PC-9 (cell line): ENCODE data around the gene PTPN23. TPM values are rescaled to one million over a fixed set of nuclear protein-coding genes. Genes with fewer than 3 reads are reported as not detected.

Experiments used
- BruUV-seq: library from RNA; stranded (reverse); fragments of 400-500 nt; replicated peaks from 2 replicates; lab custom pipeline; 2021; lab: Mats Ljungman, UMichigan
- CTCF ChIA-PET: fragments of 300-600 bp; sonication (Branson Sonifier 250); formaldehyde crosslinking; loops from one replicate; lab custom pipeline; 2022; ENCODE audit warnings: antibody characterized with exemption; lab: Charles Lee
- POLR2A ChIA-PET: fragments of 300-600 bp; sonication (Branson Sonifier 250); formaldehyde crosslinking; loops from one replicate; lab custom pipeline; 2022; ENCODE audit warnings: antibody characterized with exemption; ENCODE audit not compliant: unreplicated experiment; lab: Charles Lee
- DNase-seq, 2 experiments: peaks; one replicate each; pipeline versions ENCODE4 v3.0.0 to v3.0.0-alpha.2; 2015 to 2022; ENCODE audit warnings: mixed read lengths in 1 of 2
- H2AFZ ChIP-seq: fragments of 200-600 bp; sonication (generic); 2 replicates; pipeline ENCODE4 v1.8.1; 2017; ENCODE audit warnings: antibody characterized with exemption
- H3F3A ChIP-seq: fragments of 200-600 bp; sonication (generic); 2 replicates; pipeline ENCODE4 v1.8.1; 2017; ENCODE audit warnings: antibody characterized with exemption, mild to moderate bottlenecking, low read depth; ENCODE audit not compliant: insufficient read depth
- H3K27ac ChIP-seq: fragments of 200-600 bp; sonication (generic); 2 replicates; pipeline ENCODE4 v1.6.1; 2016; ENCODE audit warnings: mixed run types
- H3K27me3 ChIP-seq: fragments of 200-600 bp; sonication (generic); 2 replicates; pipeline ENCODE4 v1.6.1; 2016; ENCODE audit warnings: low read depth, mixed run types; ENCODE audit not compliant: insufficient read depth
- H3K36me3 ChIP-seq: fragments of 200-600 bp; sonication (generic); 2 replicates; pipeline ENCODE4 v1.6.1; 2016; ENCODE audit warnings: low read depth, mixed run types
- H3K4me1 ChIP-seq: fragments of 200-600 bp; sonication (generic); replicated peaks from 2 replicates; pipeline ENCODE4 v1.6.1; 2016; ENCODE audit warnings: mixed run types; ENCODE audit not compliant: insufficient read depth
- H3K4me2 ChIP-seq: fragments of 200-600 bp; sonication (generic); 2 replicates; pipeline ENCODE4 v1.6.1; 2017; ENCODE audit warnings: mixed run types
- H3K4me3 ChIP-seq: fragments of 200-600 bp; sonication (generic); 2 replicates; pipeline ENCODE4 v1.6.1; 2016; ENCODE audit warnings: mixed run types
- H3K79me2 ChIP-seq: fragments of 200-600 bp; sonication (generic); 2 replicates; pipeline ENCODE4 v1.6.1; 2017; ENCODE audit warnings: low read depth, mixed run types
- H3K9me2 ChIP-seq: fragments of 200-600 bp; sonication (generic); 2 replicates; pipeline ENCODE4 v1.8.1; 2017; ENCODE audit warnings: mild to moderate bottlenecking; ENCODE audit not compliant: insufficient read depth
- H3K9me3 ChIP-seq: fragments of 200-600 bp; sonication (generic); 2 replicates; pipeline ENCODE4 v1.8.1; 2016; ENCODE audit warnings: low read depth; ENCODE audit not compliant: insufficient read depth
- H4K20me1 ChIP-seq: fragments of 200-600 bp; sonication (generic); 2 replicates; pipeline ENCODE4 v1.8.1; 2017; ENCODE audit not compliant: insufficient read depth
- EZH2 ChIP-seq: fragments of 200-600 bp; sonication (generic); IDR thresholded peaks from 2 replicates; pipeline ENCODE4 v1.8.0; 2017; ENCODE audit warnings: antibody characterized with exemption, low read depth
- intact Hi-C: fragments of 100-400 bp; cut with micrococcal nuclease; formaldehyde crosslinking; loops from one replicate; pipeline ENCODE4 v1.10.0; 2022; ENCODE audit not compliant: unreplicated experiment
- total RNA-seq: library from RNA; stranded (reverse); gene quantifications from 2 replicates; pipeline ENCODE4 v1.2.3, GENCODE V29; 2021
- TF ChIP-seq, protein P1 (sequence below): fragments of 200-600 bp; sonication (generic); conservative IDR thresholded peaks from 2 replicates; pipeline ENCODE4 v1.6.1; 2017; ENCODE audit warnings: mixed run types, antibody characterized with exemption, mild to moderate bottlenecking, moderate library complexity

The PTPN23 gene
- total RNA-seq, 1 experiment from 2014 or later = 38.9 TPM

DNA sequence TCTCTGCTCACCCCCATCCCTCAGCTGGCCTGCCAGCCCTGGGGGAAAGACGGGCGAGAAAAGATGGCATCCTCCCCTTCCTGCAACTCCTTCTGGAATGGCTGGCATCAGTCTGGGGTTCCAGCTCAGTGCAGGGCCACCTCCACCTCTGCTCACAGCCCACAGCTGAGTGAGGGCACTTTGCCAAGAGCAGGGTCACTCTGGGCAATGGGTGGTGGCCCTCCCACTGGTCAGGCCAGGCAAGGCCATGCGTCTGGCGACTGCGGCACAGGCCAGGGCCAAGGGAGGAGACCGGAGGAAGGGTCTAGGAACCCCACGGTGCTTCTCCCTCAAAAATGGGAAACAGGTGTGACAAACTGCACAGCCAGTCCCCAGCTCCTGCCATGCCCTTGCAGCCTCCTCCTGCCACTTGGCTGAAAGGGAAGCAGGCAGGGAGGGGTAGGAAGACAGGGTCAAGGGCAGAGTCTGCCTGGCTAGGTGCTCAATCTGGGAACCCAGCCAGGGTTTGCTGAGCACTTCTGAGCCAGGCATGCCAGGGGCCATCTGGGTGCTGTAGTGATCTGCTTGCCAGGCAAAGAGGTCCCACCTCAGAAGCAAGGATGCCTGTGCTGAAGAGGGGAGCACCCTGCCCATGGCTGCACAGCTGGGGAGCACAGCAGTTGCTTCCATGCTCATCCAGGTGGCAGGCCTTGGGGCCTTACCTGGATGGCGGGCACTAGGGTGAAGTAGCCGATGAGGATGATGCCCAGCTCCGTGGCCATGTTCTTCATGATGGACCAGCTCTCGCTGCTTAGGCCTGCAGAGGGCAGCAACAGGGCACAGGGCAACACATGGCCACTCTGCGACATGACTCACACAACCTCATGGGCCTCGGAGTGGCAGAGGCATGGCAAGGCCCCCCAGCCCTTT, 41.2 kb downstream of the PTPN23 start:
- H4K20me1 ChIP-seq = peaks cover 3% of the 10 kb centered on the region; the same call in 1 of the 2 replicates
- no peak overlapping the region for H3K4me3 ChIP-seq
- no peaks in the 10 kb centered on the region for H3K9me2 ChIP-seq
- CTCF ChIA-PET = interaction anchor here (1.2 to 1.5 kb wide), 2 partner anchors 54 to 100 kb away, joined by 3 to 7 read pairs; partner anchors contain the start of gene SCAP
- no TSS peak for BruUV-seq
- TF ChIP-seq, protein P1, sequence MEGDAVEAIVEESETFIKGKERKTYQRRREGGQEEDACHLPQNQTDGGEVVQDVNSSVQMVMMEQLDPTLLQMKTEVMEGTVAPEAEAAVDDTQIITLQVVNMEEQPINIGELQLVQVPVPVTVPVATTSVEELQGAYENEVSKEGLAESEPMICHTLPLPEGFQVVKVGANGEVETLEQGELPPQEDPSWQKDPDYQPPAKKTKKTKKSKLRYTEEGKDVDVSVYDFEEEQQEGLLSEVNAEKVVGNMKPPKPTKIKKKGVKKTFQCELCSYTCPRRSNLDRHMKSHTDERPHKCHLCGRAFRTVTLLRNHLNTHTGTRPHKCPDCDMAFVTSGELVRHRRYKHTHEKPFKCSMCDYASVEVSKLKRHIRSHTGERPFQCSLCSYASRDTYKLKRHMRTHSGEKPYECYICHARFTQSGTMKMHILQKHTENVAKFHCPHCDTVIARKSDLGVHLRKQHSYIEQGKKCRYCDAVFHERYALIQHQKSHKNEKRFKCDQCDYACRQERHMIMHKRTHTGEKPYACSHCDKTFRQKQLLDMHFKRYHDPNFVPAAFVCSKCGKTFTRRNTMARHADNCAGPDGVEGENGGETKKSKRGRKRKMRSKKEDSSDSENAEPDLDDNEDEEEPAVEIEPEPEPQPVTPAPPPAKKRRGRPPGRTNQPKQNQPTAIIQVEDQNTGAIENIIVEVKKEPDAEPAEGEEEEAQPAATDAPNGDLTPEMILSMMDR = peak; percentile 32; the same call in 1 of the 2 replicates
- no peak for TF ChIP-seq EZH2
- no peak overlapping the region for H2AFZ ChIP-seq
- POLR2A ChIA-PET = no interaction called here
- no peaks in the 10 kb centered on the region for H3K79me2 ChIP-seq
- H3K4me2 ChIP-seq = no peak overlapping the region
- intact Hi-C loops = loop anchor here (1.0 to 10.0 kb wide), 4 partner anchors 54 to 733 kb away; partner anchors contain the start of gene ELP6
- no peaks in the 10 kb centered on the region for H3K27me3 ChIP-seq
- no peak for DNase-seq
- H3K36me3 ChIP-seq = no peaks in the 10 kb centered on the region
- H3K9me3 ChIP-seq = no peaks in the 10 kb centered on the region
- peaks cover 8% of the 10 kb centered on the region for H3F3A ChIP-seq
- no peak overlapping the region for H3K27ac ChIP-seq
- no peaks in the 10 kb centered on the region for H3K4me1 ChIP-seq

- intact Hi-C loops = loop anchor here (10.0 kb wide), 1 partner anchor 732 kb away; no protein-coding TSS in a partner anchor
- Histone ChIP-seq H2AFZ (no peak overlapping the region), H3K36me3 (no peaks in the 10 kb centered on the region), H3K79me2 (no peaks in the 10 kb centered on the region), H3F3A (peaks cover 8% of the 10 kb centered on the region), H4K20me1 (peaks cover 3% of the 10 kb centered on the region; the same call in 1 of the 2 replicates), H3K27ac (no peak overlapping the region), H3K4me3 (no peak overlapping the region), H3K9me2 (no peaks in the 10 kb centered on the region), H3K9me3 (no peaks in the 10 kb centered on the region), H3K4me1 (no peaks in the 10 kb centered on the region), H3K4me2 (no peak overlapping the region), H3K27me3 (no peaks in the 10 kb centered on the region)
- DNase-seq = no peak
- ChIA-PET POLR2A (no interaction called here), CTCF (interaction anchor here (1.2 kb wide), 1 partner anchor 100 kb away, joined by 3 read pairs; no protein-coding TSS in a partner anchor)
- TF ChIP-seq, protein P1 = no peak
- TF ChIP-seq EZH2 = no peak
- BruUV-seq = no TSS peak
These were observed 41.9 kb downstream of the PTPN23 start for GRCh38 chr3:47422743-47423142.

GRCh38 chr3:47423548-47424145, 42.8 kb downstream of the PTPN23 start:
- no peak overlapping the region for H3K4me2 ChIP-seq
- BruUV-seq = no TSS peak
- H4K20me1 ChIP-seq = peaks cover 3% of the 10 kb centered on the region; the same call in 1 of the 2 replicates
- no peak overlapping the region for H2AFZ ChIP-seq
- H3K4me1 ChIP-seq = no peaks in the 10 kb centered on the region
- H3K9me3 ChIP-seq = no peaks in the 10 kb centered on the region
- ChIA-PET POLR2A (interaction anchor here (0.6 kb wide), 1 partner anchor 65 kb away, joined by 3 read pairs; no protein-coding TSS in a partner anchor), CTCF (no interaction called here)
- H3F3A ChIP-seq = peaks cover 8% of the 10 kb centered on the region
- intact Hi-C loops = loop anchor here (10.0 kb wide), 1 partner anchor 731 kb away; no protein-coding TSS in a partner anchor
- no peak for DNase-seq
- no peaks in the 10 kb centered on the region for H3K36me3 ChIP-seq
- no peak overlapping the region for H3K4me3 ChIP-seq
- TF ChIP-seq, protein P1 = no peak
- no peak for TF ChIP-seq EZH2
- no peaks in the 10 kb centered on the region for H3K27me3 ChIP-seq
- no peaks in the 10 kb centered on the region for H3K9me2 ChIP-seq
- H3K79me2 ChIP-seq = no peaks in the 10 kb centered on the region
- H3K27ac ChIP-seq = no peak overlapping the region
